ENCODE results near the gene KCNQ1.

The KCNQ1 gene

GRCh38 chr11:2681408-2682145, 236.8 kb downstream of the KCNQ1 start:
- no peak for DNase-seq (ENCODE audit: low read depth, low spot score)

GRCh38 chr11:2683806-2684205, 239.0 kb downstream of the KCNQ1 start:
- DNase-seq (ENCODE audit: low read depth, low spot score), result no peak

- no peak for DNase-seq (ENCODE audit: low read depth, low spot score)
Observed at GRCh38 chr11:2684581-2684980, 239.8 kb downstream of the KCNQ1 start.

- DNase-seq (ENCODE audit: low read depth, low spot score), result no peak
Observed at GRCh38 chr11:2685051-2685450, 240.2 kb downstream of the KCNQ1 start.

GRCh38 chr11:2685566-2686359, 241.0 kb downstream of the KCNQ1 start:
- no peak for DNase-seq (ENCODE audit: low read depth, low spot score)

GRCh38 chr11:2686360-2687222, 241.8 kb downstream of the KCNQ1 start:
- no peak for DNase-seq (ENCODE audit: low read depth, low spot score)

GRCh38 chr11:2687223-2687530, 242.4 kb downstream of the KCNQ1 start:
- no peak for DNase-seq (ENCODE audit: low read depth, low spot score)

- no peak for DNase-seq (ENCODE audit: low read depth, low spot score)
Observed at GRCh38 chr11:2687782-2688191, 243.0 kb downstream of the KCNQ1 start.

- no peak for DNase-seq (ENCODE audit: low read depth, low spot score)
Observed at GRCh38 chr11:2688381-2689231, 243.8 kb downstream of the KCNQ1 start.

GRCh38 chr11:2689651-2690575, 245.1 kb downstream of the KCNQ1 start:
- no peak for DNase-seq (ENCODE audit: low read depth, low spot score)

GRCh38 chr11:2690596-2691354, 246.0 kb downstream of the KCNQ1 start:
- DNase-seq (ENCODE audit: low read depth, low spot score), result no peak

GRCh38 chr11:2691355-2691761, 246.6 kb downstream of the KCNQ1 start:
- DNase-seq (ENCODE audit: low read depth, low spot score), result no peak

GRCh38 chr11:2691991-2692875, 247.4 kb downstream of the KCNQ1 start:
- DNase-seq (ENCODE audit: low read depth, low spot score), result no peak

- no peak for DNase-seq (ENCODE audit: low read depth, low spot score)
Observed at GRCh38 chr11:2693271-2694261, 248.8 kb downstream of the KCNQ1 start.

- DNase-seq (ENCODE audit: low read depth, low spot score), result no peak
Observed at GRCh38 chr11:2694495-2694894, 249.7 kb downstream of the KCNQ1 start.

GRCh38 chr11:2694995-2695939, 250.5 kb downstream of the KCNQ1 start:
- no peak for DNase-seq (ENCODE audit: low read depth, low spot score)

Data from astrocyte of the hippocampus (primary cell).